Neural progenitor cell (in vitro differentiated cells): ENCODE data around the gene SLC7A6OS. TPM values are rescaled to one million over a fixed set of nuclear protein-coding genes. Genes with fewer than 3 reads are reported as not detected.

ENCODE experiments used
- DNase-seq: peaks from one replicate; pipeline ENCODE4 v3.0.0-alpha.2; 2016; ENCODE audit warnings: low spot score
- H2AFZ ChIP-seq: fragments of 200-600 bp; sonication (generic); replicated peaks from 2 replicates; pipeline ENCODE4 v1.6.1; 2016; ENCODE audit warnings: antibody characterized with exemption
- H3F3A ChIP-seq: fragments of 200-600 bp; sonication (generic); 2 replicates; pipeline ENCODE4 v1.6.1; 2016; ENCODE audit warnings: antibody characterized with exemption, low read depth
- H3K27ac ChIP-seq: fragments of 200-600 bp; sonication (generic); 2 replicates; pipeline ENCODE4 v1.5.1; 2016; ENCODE audit warnings: mild to moderate bottlenecking
- H3K27me3 ChIP-seq: fragments of 200-600 bp; sonication (generic); 2 replicates; pipeline ENCODE4 v1.6.1; 2016; ENCODE audit warnings: mild to moderate bottlenecking, moderate library complexity
- H3K36me3 ChIP-seq: fragments of 200-600 bp; sonication (generic); 2 replicates; pipeline ENCODE4 v1.5.1; 2016
- H3K4me1 ChIP-seq: fragments of 200-600 bp; sonication (generic); 2 replicates; pipeline ENCODE4 v1.6.1; 2016; ENCODE audit warnings: mixed run types
- H3K4me2 ChIP-seq: fragments of 200-600 bp; sonication (generic); 2 replicates; pipeline ENCODE4 v1.6.1; 2016
- H3K4me3 ChIP-seq: fragments of 200-600 bp; sonication (generic); 2 replicates; pipeline ENCODE4 v1.5.1; 2016
- H3K79me2 ChIP-seq: fragments of 200-600 bp; sonication (generic); 2 replicates; pipeline ENCODE4 v1.6.1; 2016; ENCODE audit warnings: low read depth
- H3K9ac ChIP-seq: fragments of 200-600 bp; sonication (generic); 2 replicates; pipeline ENCODE4 v1.6.1; 2016
- H3K9me3 ChIP-seq: fragments of 200-600 bp; sonication (generic); 2 replicates; pipeline ENCODE4 v1.5.1; 2016; ENCODE audit warnings: low read depth
- H4K20me1 ChIP-seq: fragments of 200-600 bp; sonication (generic); 2 replicates; pipeline ENCODE4 v1.6.1; 2016; ENCODE audit warnings: low read depth
- H3K27ac Mint-ChIP-seq: 3 replicates; pipeline ENCODE4 v1.8.0; 2021; ENCODE audit warnings: mixed read lengths
- H3K27me3 Mint-ChIP-seq: 2 replicates; pipeline ENCODE4 v1.8.0; 2022; ENCODE audit warnings: low read depth, mild to moderate bottlenecking, inconsistent platforms, moderate library complexity, mixed read lengths; ENCODE audit not compliant: insufficient read depth
- H3K36me3 Mint-ChIP-seq: 3 replicates; pipeline ENCODE4 v1.8.0; 2021; ENCODE audit warnings: mixed read lengths
- H3K4me1 Mint-ChIP-seq: 3 replicates; pipeline ENCODE4 v1.8.0; 2021; ENCODE audit warnings: mixed read lengths
- H3K4me3 Mint-ChIP-seq: 3 replicates; pipeline ENCODE4 v1.8.0; 2021; ENCODE audit warnings: mild to moderate bottlenecking, moderate library complexity, mixed read lengths
- H3K9me3 Mint-ChIP-seq: 3 replicates; pipeline ENCODE4 v1.8.0; 2020; ENCODE audit warnings: mixed read lengths
- EZH2 ChIP-seq: fragments of 200-600 bp; sonication (generic); IDR thresholded peaks from 2 replicates; pipeline ENCODE4 v1.6.1; 2017; ENCODE audit warnings: antibody characterized with exemption, mild to moderate bottlenecking, moderate library complexity
- EZH2phosphoT487 ChIP-seq: fragments of 200-600 bp; sonication (generic); IDR thresholded peaks from 2 replicates; pipeline ENCODE4 v1.6.1; 2017; ENCODE audit warnings: antibody characterized with exemption
- total RNA-seq: library from RNA; depleted of rRNA; stranded (reverse); fragments of >200 nt; gene quantifications from 2 replicates; pipeline ENCODE4 v1.2.3, GENCODE V29; 2015; ENCODE audit warnings: low replicate concordance
- TF ChIP-seq, protein P1 (sequence below): fragments of 200-600 bp; sonication (generic); IDR thresholded peaks from 2 replicates; pipeline ENCODE4 v1.5.1; 2017; ENCODE audit warnings: antibody characterized with exemption, mild to moderate bottlenecking

The SLC7A6OS gene
- total RNA-seq, 1 donor from 2014 or later = 18.7 TPM

DNA sequence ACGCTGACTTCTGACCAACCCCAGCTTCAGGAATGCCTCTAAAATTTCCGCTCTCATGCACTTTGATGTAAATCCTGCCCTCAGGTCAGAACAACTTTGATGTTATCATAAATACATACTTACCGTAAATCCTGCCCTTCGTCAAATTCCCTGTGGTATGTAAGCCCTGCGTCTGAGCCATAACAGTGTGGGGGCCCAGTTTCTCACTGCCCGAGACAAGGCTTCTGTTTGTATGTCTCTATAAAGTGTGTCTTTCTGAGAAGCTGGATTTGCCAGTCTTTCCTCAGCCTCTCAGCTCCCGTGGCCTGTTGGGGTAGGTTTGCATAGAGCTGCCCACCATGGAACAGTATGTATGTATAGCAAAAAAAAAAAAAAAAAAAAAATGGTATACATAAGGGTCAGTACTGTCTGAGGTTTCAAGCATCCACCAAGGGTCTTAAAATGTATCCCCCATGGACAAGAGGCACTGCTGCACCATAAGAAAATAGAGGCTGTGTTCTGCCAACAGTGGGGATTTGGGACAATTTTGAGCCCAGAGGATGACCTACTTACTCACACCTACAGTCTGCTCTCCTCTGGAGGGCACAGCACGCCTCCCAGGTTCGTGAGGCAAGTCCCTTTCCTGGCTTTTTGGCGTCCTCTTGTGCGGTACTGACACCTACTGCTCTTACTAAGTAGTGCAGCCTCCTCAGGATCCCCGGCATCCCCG is 17.6 kb upstream of the SLC7A6OS start:
- peaks cover 15% of the 10 kb centered on the region for H3K4me1 Mint-ChIP-seq
- H3K36me3 ChIP-seq = no peaks in the 10 kb centered on the region
- no peaks in the 10 kb centered on the region for H3K27me3 ChIP-seq
- peak; percentile 94 for DNase-seq
- no peaks in the 10 kb centered on the region for H3K79me2 ChIP-seq
- H3K9me3 ChIP-seq = no peaks in the 10 kb centered on the region
- H3K4me3 ChIP-seq = no peak overlapping the region
- H3F3A ChIP-seq = peaks cover 22% of the 10 kb centered on the region
- H3K27ac ChIP-seq = no peak overlapping the region
- no peak overlapping the region for H3K9ac ChIP-seq
- peaks cover 3% of the 10 kb centered on the region for H3K36me3 Mint-ChIP-seq
- no peaks in the 10 kb centered on the region for H3K9me3 Mint-ChIP-seq
- H3K27ac Mint-ChIP-seq = no peak overlapping the region
- H3K4me1 ChIP-seq = no peaks in the 10 kb centered on the region
- no peak overlapping the region for H3K4me2 ChIP-seq
- H3K4me3 Mint-ChIP-seq = no peak overlapping the region
- H2AFZ ChIP-seq = no peak overlapping the region
- H4K20me1 ChIP-seq = peaks cover 3% of the 10 kb centered on the region
- H3K27me3 Mint-ChIP-seq = peaks cover 2% of the 10 kb centered on the region
- TF ChIP-seq EZH2phosphoT487 = no peak
- TF ChIP-seq, protein P1, sequence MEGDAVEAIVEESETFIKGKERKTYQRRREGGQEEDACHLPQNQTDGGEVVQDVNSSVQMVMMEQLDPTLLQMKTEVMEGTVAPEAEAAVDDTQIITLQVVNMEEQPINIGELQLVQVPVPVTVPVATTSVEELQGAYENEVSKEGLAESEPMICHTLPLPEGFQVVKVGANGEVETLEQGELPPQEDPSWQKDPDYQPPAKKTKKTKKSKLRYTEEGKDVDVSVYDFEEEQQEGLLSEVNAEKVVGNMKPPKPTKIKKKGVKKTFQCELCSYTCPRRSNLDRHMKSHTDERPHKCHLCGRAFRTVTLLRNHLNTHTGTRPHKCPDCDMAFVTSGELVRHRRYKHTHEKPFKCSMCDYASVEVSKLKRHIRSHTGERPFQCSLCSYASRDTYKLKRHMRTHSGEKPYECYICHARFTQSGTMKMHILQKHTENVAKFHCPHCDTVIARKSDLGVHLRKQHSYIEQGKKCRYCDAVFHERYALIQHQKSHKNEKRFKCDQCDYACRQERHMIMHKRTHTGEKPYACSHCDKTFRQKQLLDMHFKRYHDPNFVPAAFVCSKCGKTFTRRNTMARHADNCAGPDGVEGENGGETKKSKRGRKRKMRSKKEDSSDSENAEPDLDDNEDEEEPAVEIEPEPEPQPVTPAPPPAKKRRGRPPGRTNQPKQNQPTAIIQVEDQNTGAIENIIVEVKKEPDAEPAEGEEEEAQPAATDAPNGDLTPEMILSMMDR = peak; percentile 85

- H3K27ac ChIP-seq = no peak overlapping the region
- no peaks in the 10 kb centered on the region for H3K36me3 ChIP-seq
- Mint-ChIP-seq H3K4me3 (no peak overlapping the region), H3K27me3 (peaks cover 2% of the 10 kb centered on the region), H3K4me1 (peaks cover 13% of the 10 kb centered on the region), H3K36me3 (peaks cover 12% of the 10 kb centered on the region), H3K27ac (no peak overlapping the region), H3K9me3 (no peaks in the 10 kb centered on the region)
- DNase-seq = no peak
- H3K79me2 ChIP-seq = no peaks in the 10 kb centered on the region
- no peak overlapping the region for H3K4me2 ChIP-seq
- no peaks in the 10 kb centered on the region for H3K27me3 ChIP-seq
- H3K4me1 ChIP-seq = no peaks in the 10 kb centered on the region
- H3K9me3 ChIP-seq = no peaks in the 10 kb centered on the region
- TF ChIP-seq, protein P1 = no peak
- no peak for TF ChIP-seq EZH2phosphoT487
- TF ChIP-seq EZH2 = no peak
- no peak overlapping the region for H3K9ac ChIP-seq
- no peak overlapping the region for H3K4me3 ChIP-seq
- peaks cover 22% of the 10 kb centered on the region for H3F3A ChIP-seq
- H2AFZ ChIP-seq = no peak overlapping the region
- H4K20me1 ChIP-seq = peaks cover 3% of the 10 kb centered on the region
Observed at GRCh38 chr16:68324780-68325357, 14.1 kb upstream of the SLC7A6OS start.

DNA sequence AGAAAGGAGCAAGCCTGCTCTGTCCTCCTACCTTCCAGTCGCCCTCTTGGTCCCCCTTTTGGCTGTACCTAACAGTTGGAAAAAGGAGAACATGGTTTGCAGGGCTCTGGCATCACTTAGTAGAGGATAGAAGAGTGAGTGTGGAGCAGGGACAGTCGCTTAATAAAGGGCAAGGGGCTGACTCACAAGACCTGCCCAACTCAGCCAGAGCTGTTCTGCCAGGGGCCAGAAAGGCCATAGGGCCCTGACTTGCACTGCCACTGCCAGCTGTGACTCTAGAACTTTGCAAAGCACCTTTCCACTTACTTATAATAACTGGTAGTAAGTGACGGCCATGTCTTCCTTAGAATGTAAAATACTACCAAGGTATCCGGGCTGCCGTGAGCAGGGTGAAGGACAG is 13.6 kb upstream of the SLC7A6OS start:
- H3K27ac Mint-ChIP-seq = no peak overlapping the region
- no peak for DNase-seq
- H3K4me2 ChIP-seq = no peak overlapping the region
- peaks cover 15% of the 10 kb centered on the region for H3K4me1 Mint-ChIP-seq
- no peaks in the 10 kb centered on the region for H3K27me3 ChIP-seq
- peaks cover 13% of the 10 kb centered on the region for H3K36me3 Mint-ChIP-seq
- no peak overlapping the region for H3K4me3 Mint-ChIP-seq
- H3K9me3 Mint-ChIP-seq = no peaks in the 10 kb centered on the region
- TF ChIP-seq, protein P1 = no peak
- TF ChIP-seq EZH2phosphoT487 (no peak), EZH2 (no peak)
- H3K4me1 ChIP-seq = no peaks in the 10 kb centered on the region
- H4K20me1 ChIP-seq = peaks cover 3% of the 10 kb centered on the region
- H3K79me2 ChIP-seq = no peaks in the 10 kb centered on the region
- H3K27me3 Mint-ChIP-seq = peaks cover 2% of the 10 kb centered on the region
- H3K9ac ChIP-seq = no peak overlapping the region
- no peak overlapping the region for H3K27ac ChIP-seq
- no peaks in the 10 kb centered on the region for H3K9me3 ChIP-seq
- no peak overlapping the region for H3K4me3 ChIP-seq
- H2AFZ ChIP-seq = no peak overlapping the region
- peaks cover 20% of the 10 kb centered on the region for H3F3A ChIP-seq
- H3K36me3 ChIP-seq = no peaks in the 10 kb centered on the region
